Hepatic stellate cell (primary cell): ENCODE measurements around the gene EXO5.
"Not testable (repeated sequence)": the region's sequence is repeated elsewhere in the genome, so short reads cannot be mapped to it uniquely, and the experiment has no call there.

Source experiments
- DNase-seq: peaks from one replicate; pipeline ENCODE4 v3.0.0; 2011; ENCODE audit warnings: low spot score

Gene EXO5

DNA sequence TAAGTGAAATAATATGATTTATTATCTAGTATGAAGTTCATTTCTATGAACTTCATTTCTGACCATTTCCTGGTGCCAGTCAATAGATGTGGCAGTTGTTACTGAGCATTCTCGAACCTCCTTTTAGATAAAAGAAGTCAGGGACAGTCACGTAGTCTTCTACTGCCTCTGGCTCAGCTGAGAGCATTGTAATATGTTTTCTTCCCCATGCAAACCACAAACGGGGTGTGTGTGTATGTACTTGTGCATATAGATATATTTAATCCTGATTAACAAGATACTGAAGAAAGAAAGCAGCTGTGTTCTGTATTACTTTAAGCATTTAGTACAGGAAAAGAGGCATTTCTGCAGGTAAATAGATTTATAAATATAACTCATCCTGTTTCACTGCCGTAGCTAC, 44.5 kb downstream of the EXO5 start:
- no peak for DNase-seq

DNA sequence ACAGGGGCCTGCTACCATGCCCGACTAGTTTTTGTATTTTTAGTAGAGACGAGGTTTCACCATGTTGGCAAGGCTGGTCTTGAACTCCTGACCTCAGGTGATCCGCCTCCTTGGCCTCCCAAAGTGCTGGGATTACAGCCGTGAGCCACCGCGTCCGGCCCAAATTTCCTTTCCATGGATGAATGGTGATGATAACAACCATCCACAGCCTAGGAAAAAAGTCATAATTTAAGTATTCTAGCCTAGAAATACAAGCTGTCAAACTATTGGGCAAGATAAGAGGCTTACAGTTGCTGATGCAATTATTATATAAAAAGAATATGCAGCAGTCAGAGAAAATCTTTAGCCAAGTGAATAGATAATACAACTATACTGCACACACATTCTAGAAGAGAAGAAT, 46.2 kb downstream of the EXO5 start:
- not testable (repeated sequence) for DNase-seq

DNA sequence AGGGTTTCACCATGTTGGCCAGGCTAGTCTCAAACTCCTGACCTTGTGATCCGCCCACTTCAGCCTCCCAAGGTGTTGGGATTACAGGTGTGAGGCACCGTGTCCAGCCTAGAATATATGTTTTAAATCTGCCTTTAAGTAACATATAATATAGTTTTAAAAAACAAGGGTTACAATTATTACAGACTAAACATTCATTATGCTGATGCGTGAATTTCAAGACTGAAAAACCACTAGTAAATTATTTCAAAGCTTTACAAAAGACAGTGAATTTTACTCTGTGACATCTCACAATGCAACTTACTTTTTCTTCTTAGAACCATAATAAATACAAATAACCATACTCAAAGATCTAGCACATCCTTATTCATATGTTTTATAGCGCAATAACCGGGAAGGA, 47.6 kb downstream of the EXO5 start:
- DNase-seq: no peak

DNA sequence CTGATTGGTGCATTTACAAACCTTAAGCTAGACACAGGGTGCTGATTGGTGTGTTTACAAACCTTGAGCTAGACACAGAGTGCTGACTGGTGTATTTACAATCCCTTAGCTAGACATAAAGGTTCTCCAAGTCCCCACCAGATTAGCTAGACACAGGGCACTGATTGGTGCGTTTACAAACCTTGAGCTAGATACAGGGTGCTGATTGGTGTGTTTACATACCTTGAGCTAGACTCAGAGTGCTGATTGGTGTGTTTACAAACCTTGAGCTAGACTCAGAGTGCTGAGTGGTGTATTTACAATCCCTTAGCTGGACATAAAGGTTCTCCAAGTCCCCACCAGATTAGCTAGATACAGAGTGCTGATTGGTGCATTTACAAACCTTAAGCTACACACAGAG, 49.7 kb downstream of the EXO5 start:
- DNase-seq: not testable (repeated sequence)

DNA sequence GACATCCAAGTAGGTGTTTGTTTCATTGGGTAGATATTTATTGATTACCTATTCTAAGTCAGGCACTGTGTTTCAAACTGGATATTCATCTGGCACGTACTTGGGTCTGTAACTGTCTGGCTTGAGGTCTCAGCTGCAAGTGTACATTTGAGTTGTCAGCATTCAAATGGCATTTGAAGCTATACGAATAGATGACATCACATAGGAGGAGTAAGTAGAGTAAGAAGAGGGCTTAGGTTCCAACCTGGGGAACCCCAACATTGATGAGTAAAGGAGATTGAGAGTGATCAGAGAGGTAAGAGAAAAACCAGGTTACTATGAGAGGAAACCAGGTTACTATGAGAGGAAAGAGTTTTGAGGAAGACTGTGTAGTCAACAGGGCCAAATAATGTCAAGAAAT, 53.6 kb downstream of the EXO5 start:
- DNase-seq: no peak

DNA sequence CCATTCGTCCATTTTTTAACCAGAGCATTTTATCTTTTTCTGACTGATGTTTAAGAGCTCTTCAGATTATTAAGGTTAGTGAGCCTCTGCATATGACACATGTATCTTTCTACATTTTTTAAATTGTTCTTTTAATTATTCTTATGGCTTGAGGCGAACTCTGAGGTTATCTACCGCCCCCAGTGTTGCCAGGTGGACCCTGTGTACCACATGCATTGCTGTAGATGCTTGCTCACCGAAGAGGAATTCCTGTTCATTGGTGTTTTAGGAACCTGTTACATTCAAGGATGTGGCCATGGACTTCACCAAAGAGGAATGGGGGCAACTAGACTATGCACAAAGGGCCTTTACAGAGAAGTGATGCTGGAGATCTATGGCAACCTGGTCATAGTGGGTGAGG, 54.7 kb downstream of the EXO5 start:
- no peak for DNase-seq

DNA sequence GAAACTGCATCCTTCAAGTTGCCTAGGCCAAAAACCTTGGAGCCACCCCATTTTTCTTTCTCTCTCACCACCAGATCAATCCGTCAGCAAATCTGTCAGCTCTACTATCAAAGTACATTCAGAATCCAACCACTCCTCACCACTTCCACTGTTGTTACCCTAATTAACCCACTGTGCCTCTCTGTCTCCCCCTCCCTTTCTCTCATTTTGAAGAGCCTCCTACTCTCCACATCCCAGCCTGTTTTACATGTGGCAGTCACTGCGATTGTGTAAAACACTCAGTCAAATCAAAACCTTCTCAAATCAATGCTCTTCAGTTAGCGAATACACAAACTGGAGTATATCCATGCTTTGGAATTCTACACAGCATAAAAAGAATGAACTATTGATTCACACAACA, 55.9 kb downstream of the EXO5 start:
- no peak for DNase-seq

DNA sequence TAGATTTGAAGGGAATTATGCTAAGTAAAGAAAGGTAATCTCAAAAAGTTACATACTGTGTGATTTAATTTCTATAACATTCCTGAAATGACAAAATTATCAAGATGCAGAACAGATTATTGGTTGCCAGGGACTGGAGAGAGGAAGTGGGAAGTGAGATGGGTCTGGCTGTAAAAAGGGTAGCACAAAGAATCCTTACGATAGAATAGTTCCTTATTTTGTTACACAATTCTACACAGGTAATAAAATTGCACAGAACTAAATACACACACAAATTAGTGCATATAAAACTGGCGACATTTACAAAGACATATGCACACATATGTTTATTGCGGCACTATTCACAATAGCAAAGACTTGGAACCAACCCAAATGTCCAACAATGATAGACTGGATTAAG, 56.3 kb downstream of the EXO5 start:
- DNase-seq: no peak
